Hepatocyte (in vitro differentiated cells): ENCODE measurements around the gene CD300A.

ENCODE experiments used
- CTCF ChIP-seq: fragments of 200-600 bp; sonication (generic); IDR thresholded peaks from 2 replicates; pipeline ENCODE4 v1.5.1; 2016; ENCODE audit warnings: antibody characterized with exemption, mild to moderate bottlenecking; ENCODE audit not compliant: poor library complexity
- EZH2 ChIP-seq: fragments of 200-600 bp; sonication (generic); IDR thresholded peaks from 2 replicates; pipeline ENCODE4 v1.6.1; 2016; ENCODE audit warnings: antibody characterized with exemption, mild to moderate bottlenecking, borderline replicate concordance
- EZH2phosphoT487 ChIP-seq: fragments of 200-600 bp; sonication (generic); IDR thresholded peaks from one replicate; pipeline ENCODE4 v1.6.1; 2018; ENCODE audit warnings: antibody characterized with exemption, mild to moderate bottlenecking, low read depth, moderate library complexity; ENCODE audit not compliant: unreplicated experiment, severe bottlenecking

- TF ChIP-seq CTCF, result no peak
- no peak for TF ChIP-seq EZH2phosphoT487
- TF ChIP-seq EZH2, result no peak
Observed at GRCh38 chr17:74459622-74460021, 6.8 kb upstream of the CD300A start.
